Measurements from ENCODE around the gene ADAMTS17.

The ADAMTS17 gene

DNA sequence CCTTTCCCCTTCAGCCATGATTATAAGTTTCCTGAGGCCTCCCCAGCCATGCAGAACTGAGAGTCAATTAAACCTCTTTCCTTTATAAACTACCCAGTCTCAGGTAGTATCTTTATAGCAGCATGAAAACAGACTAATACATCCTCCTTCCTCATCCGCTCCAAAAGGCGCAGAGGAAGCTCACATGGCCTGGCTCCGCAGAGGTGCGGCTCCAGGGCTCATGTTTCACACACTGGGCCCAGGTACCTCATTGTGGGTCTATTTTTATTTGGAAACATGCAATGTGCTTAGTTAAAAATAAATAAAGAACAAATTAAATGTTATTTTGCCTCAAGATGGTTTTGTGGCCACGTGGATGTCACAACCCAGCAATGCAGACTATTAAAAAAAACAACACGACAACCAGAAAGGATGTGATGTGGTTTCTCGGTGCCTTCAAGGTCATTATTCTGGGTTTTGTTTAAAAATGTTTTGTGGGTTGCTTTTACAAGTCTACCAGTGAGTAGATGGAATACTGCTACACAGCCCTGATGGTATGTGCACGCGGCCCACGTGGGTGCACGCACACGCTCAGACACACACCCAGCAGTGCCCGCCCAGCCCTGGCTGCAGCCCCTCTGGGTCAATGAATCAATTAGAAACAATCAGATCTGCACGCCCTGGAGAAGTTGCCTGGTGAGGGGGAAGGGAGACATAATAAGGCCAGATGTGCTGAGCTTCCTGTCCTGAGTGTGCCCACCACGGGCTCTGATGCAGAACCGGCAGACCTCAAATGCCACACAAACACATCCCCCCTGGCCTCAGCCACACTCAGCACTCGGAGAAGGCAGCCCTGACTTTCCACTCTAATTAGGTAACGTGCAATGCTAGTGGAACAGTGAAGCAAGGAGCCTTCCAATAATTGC lies 140.1 kb downstream of the ADAMTS17 start:
- DNase-seq (ENCODE audit: low read depth) = no peak

GRCh38 chr15:100200287-100200880 lies 141.4 kb downstream of the ADAMTS17 start:
- DNase-seq (ENCODE audit: low read depth) = no peak

- DNase-seq (ENCODE audit: low read depth) = no peak
Observed at GRCh38 chr15:100199711-100200286, 142.0 kb downstream of the ADAMTS17 start.

GRCh38 chr15:100198442-100198841 lies 143.3 kb downstream of the ADAMTS17 start:
- no peak for DNase-seq (ENCODE audit: low read depth)

- DNase-seq (ENCODE audit: low read depth) = no peak
Observed at GRCh38 chr15:100196326-100197058, 145.3 kb downstream of the ADAMTS17 start.

- DNase-seq (ENCODE audit: low read depth) = no peak
Observed at GRCh38 chr15:100194996-100195395, 146.8 kb downstream of the ADAMTS17 start.

- DNase-seq (ENCODE audit: low read depth) = no peak
Observed at GRCh38 chr15:100193277-100193860, 148.4 kb downstream of the ADAMTS17 start.

DNA sequence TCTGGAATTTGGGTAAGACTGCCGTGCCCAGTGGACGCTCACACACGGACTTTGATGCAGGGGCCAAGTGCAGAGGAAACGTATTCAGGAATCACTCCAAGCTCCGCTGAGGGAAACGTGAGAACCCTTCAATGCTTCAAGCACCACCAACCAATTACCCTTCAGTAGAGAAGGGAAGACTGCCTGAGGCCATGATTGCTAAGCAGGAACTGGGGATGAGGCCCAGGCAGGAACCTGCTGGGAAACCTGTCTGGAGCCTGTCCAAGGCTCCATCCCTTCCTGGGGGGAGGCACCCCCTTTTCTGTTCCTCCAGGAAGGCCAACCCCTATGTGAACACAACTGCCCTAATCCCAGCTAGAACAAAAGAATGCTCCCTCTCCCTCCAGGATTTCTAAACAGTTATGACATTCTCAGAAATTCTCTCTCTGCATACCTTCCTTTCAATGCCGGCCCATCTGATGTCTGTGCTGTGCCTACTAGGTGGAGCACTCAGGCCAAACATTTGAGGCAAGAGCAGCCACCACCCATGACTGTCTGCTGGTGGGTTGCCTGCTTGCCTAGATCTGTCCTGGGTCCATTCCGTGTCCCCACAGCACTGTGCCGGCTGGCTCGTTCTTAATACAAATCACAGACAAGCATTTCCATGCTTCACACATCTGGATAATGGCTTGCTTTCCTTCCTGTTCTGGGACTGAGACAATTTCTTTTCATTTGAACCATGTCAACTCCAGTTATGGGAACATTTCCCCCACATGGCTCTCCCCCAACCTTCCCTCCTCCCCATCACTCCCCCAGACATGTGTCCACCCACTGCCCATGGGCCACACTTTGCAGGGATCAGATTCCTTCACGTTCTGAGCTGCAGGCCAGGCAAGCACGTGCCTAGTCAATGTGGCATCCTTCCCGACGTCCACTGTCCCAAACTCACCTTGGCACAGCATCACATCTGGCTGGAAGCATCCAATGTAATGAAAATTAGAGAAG lies 149.4 kb downstream of the ADAMTS17 start:
- no peak for DNase-seq (ENCODE audit: low read depth)

DNA sequence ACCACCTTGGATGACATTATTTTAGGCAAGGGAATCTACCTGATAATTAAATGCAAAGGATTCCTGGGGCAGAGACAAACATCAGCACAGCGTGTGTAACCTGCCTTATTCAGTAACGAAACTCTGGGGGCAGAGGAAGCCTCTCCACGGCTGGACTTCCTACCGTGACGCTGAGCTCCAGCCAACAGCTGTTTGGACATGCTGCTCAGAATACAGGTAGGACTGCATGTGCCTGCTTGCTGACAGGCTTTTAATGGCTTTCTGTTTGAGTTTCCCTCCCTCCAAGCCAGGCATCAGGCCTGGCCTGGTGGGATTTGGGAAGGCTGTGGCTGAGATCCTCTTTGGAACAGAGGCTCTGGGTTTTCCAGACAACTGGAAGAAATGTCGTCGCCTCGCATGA lies 150.6 kb downstream of the ADAMTS17 start:
- DNase-seq (ENCODE audit: low read depth) = no peak

- DNase-seq (ENCODE audit: low read depth) = no peak
Observed at GRCh38 chr15:100190675-100191074, 151.1 kb downstream of the ADAMTS17 start.

DNA sequence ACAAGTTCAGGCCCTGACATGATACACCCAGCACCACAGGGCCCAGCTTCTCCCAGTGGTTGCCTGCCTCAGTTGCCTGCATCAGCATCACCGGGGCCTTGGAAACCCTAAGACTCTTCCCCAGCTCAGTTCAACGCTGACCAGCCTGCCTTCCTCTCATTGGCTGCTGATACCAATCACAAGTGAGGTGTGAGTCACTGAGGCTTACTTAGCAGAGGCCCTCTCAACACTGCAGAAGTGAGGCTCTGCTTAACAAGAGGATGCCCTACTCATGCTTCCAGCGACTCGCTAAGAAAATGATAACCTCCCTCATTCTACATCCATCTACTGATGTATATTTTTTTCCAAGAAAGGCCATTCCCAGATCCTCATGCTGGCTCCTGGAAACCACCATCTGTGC lies 151.9 kb downstream of the ADAMTS17 start:
- DNase-seq (ENCODE audit: low read depth) = no peak

DNA sequence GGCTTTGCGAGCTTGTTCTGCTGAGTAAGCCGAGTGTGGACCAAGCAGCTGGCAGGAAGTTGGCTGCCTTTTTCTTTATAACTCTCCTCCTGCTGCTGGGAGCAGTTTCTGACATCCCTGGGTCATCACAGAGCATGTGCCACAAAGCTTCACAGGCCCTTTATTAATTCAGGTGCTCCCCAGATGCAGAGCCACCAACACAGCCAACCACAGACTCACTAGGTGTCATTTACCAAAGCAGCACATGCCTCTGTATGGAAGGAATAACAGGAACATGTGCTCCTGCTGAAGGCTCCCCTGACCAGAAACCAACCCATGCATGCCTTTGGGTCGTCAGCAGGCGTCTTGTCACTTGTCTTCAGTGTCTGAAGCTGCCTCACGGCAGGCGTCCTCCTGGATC lies 152.5 kb downstream of the ADAMTS17 start:
- no peak for DNase-seq (ENCODE audit: low read depth)

DNA sequence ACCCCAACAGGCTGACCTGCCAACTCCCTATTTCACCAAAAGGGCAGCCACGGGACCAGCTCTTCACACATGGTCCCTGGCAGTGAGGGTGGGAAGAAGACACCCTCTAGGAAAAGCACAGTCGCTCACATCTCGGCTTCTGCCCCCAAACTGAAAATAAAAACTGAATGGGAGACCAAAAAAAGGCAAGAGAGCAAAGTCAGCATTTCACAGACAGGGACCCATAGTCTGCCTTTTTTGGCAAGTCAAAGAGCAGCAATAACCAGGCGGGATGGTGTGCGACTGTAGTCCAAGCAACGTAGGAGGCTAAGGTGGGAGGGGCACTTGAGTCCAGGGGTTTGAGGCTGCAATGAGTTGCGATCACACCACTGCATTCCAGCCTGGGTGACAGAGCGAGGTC lies 154.1 kb downstream of the ADAMTS17 start:
- no peak for DNase-seq (ENCODE audit: low read depth)

DNA sequence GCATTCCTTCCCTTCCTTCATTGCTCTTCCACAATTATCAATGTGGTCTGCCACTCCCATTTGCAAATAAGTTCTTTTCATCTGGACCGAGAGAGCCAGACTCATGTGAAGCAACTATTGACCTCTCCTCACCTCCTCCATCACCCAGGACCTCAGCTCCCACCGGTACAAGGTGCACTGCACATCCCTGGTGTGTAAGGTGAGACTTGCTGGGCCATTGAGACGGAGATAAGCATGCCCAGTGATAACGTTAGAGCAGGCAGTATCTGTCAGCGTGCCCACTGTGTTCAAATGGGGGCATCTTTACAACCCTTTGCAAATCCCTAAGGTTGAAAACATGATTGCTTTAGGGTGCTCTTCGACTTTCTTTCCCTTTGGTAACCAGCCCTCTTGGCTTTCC lies 154.8 kb downstream of the ADAMTS17 start:
- DNase-seq (ENCODE audit: low read depth) = no peak

- DNase-seq (ENCODE audit: low read depth) = no peak
Observed at GRCh38 chr15:100186366-100186765, 155.4 kb downstream of the ADAMTS17 start.

DNA sequence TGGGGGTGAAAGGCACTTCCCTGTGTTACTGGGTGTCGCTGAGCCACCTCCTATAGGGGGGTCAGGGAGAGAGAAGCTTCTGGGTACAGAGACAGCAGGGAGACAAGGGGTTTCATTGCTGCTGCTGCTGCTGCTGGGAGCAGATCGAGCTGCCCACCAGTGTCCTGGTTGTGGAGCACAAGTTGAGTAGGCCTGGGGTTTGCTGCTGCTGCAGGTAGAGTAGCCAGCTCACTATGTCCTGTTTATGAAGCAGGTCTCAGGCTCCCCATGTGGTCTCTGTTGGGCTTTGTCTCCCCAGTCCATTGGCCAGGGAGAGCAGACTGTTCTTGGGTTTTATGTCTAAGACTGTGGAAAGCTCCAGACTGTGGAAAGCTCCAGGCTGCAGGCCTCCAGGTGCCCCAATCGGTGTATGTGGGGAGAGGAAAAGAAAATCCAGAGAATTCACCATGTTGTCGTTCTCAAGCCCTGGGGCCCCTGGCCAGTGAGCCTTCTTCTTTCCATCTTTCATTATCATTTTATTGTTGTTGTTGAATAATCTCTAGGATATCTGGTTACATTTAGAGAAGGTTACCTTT lies 157.8 kb downstream of the ADAMTS17 start:
- no peak for DNase-seq (ENCODE audit: low read depth)

- DNase-seq (ENCODE audit: low read depth) = no peak
Observed at GRCh38 chr15:100180921-100181320, 160.9 kb downstream of the ADAMTS17 start.

- DNase-seq (ENCODE audit: low read depth) = no peak
Observed at GRCh38 chr15:100175406-100176114, 166.2 kb downstream of the ADAMTS17 start.

DNA sequence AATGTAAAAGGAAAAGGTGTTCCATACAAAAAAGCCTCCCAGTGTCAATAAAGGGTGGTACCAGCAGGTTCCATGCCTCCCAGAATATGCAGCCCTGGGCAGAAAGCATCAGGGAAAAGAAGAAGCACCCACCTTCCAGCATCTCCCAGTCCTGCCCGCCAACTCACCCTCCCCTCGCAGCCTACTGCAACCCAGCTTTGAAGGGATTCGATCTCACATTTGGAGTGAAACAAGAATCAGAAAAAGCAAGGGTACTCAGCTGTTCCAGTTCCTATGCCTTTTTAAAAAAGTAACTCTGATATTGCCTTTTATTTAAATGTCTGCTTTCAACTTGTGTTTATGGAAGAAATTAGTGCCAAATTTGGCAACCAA lies 166.9 kb downstream of the ADAMTS17 start:
- DNase-seq (ENCODE audit: low read depth) = no peak

All from fibroblast of gingiva (primary cell).